GM23338 (cell line): Measurements from ENCODE around the gene DECR2.

Experiments used
- EZH2 ChIP-seq: fragments of 200-600 bp; sonication (generic); IDR thresholded peaks from one replicate; pipeline ENCODE4 v1.8.0; 2017; ENCODE audit warnings: antibody characterized with exemption, mild to moderate bottlenecking, low read depth; ENCODE audit not compliant: unreplicated experiment
- EZH2phosphoT487 ChIP-seq: fragments of 200-600 bp; sonication (generic); IDR thresholded peaks from one replicate; pipeline ENCODE4 v1.8.1; 2018; ENCODE audit warnings: antibody characterized with exemption; ENCODE audit not compliant: unreplicated experiment
- POLR2AphosphoS5 ChIP-seq: IDR thresholded peaks from 2 replicates; pipeline ENCODE4 v1.6.1; 2016; ENCODE audit warnings: antibody characterized with exemption, low read depth
- ZNF331 ChIP-seq: fragments of 250-450 bp; sonication (Bioruptor Pico); IDR thresholded peaks from 2 replicates; pipeline ENCODE4 v1.5.0; 2020; ENCODE audit warnings: low read depth, mild to moderate bottlenecking, moderate library complexity
- TF ChIP-seq, protein P1 (sequence below), 2 experiments: fragments of 200-600 bp in 1 of 2; sonication (generic) in 1 of 2; conservative IDR thresholded peaks; 2 replicates each; pipeline versions ENCODE4 v1.5.1 to v1.6.1; 2016 to 2017; ENCODE audit warnings: antibody characterized with exemption in 2 of 2, low read depth in 2 of 2, mild to moderate bottlenecking in 2 of 2, moderate library complexity in 1 of 2
- TF ChIP-seq, protein P2 (sequence below): IDR thresholded peaks from one replicate; pipeline ENCODE4 v1.6.1; 2018; ENCODE audit warnings: antibody characterized with exemption; ENCODE audit not compliant: unreplicated experiment

DNA sequence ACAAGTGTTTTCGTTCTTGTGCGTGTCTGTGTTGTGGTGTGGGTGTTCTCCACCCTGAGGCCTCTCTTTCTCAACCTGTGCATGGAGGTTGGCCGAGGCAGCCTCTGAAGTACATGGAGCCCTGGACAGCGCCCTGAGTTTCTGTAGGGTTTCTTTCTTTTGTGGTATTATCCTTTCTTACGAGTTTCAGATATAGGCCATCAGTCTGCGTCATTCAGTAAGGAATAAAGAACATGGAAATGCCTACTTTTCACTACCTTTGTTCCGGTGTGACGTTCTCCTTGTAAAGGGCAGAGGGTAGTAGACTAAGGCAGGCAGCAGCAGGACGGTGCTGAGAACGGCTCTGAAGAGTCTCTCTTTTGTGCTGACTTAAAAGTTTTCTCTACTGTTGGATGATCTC lies 42.3 kb downstream of the DECR2 start:
- TF ChIP-seq, protein P1, sequence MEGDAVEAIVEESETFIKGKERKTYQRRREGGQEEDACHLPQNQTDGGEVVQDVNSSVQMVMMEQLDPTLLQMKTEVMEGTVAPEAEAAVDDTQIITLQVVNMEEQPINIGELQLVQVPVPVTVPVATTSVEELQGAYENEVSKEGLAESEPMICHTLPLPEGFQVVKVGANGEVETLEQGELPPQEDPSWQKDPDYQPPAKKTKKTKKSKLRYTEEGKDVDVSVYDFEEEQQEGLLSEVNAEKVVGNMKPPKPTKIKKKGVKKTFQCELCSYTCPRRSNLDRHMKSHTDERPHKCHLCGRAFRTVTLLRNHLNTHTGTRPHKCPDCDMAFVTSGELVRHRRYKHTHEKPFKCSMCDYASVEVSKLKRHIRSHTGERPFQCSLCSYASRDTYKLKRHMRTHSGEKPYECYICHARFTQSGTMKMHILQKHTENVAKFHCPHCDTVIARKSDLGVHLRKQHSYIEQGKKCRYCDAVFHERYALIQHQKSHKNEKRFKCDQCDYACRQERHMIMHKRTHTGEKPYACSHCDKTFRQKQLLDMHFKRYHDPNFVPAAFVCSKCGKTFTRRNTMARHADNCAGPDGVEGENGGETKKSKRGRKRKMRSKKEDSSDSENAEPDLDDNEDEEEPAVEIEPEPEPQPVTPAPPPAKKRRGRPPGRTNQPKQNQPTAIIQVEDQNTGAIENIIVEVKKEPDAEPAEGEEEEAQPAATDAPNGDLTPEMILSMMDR (conservative IDR thresholded peaks at IDR 0.05; ENCODE audit: low read depth in 2 of 2) = no peak
- TF ChIP-seq POLR2AphosphoS5 (no peak), EZH2phosphoT487 (no peak), EZH2 (no peak), ZNF331 (CRISPR knock-in tag) (no peak)
- TF ChIP-seq, protein P2, sequence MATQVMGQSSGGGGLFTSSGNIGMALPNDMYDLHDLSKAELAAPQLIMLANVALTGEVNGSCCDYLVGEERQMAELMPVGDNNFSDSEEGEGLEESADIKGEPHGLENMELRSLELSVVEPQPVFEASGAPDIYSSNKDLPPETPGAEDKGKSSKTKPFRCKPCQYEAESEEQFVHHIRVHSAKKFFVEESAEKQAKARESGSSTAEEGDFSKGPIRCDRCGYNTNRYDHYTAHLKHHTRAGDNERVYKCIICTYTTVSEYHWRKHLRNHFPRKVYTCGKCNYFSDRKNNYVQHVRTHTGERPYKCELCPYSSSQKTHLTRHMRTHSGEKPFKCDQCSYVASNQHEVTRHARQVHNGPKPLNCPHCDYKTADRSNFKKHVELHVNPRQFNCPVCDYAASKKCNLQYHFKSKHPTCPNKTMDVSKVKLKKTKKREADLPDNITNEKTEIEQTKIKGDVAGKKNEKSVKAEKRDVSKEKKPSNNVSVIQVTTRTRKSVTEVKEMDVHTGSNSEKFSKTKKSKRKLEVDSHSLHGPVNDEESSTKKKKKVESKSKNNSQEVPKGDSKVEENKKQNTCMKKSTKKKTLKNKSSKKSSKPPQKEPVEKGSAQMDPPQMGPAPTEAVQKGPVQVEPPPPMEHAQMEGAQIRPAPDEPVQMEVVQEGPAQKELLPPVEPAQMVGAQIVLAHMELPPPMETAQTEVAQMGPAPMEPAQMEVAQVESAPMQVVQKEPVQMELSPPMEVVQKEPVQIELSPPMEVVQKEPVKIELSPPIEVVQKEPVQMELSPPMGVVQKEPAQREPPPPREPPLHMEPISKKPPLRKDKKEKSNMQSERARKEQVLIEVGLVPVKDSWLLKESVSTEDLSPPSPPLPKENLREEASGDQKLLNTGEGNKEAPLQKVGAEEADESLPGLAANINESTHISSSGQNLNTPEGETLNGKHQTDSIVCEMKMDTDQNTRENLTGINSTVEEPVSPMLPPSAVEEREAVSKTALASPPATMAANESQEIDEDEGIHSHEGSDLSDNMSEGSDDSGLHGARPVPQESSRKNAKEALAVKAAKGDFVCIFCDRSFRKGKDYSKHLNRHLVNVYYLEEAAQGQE = no peak
